BLaER1 treated with 17β-estradiol and CSF1 and Interleukin-3, amounts not matched to agents 10 nM and 100 nM (cell line): ENCODE data around the gene ADAMTS16.

Experiments
- H3K27ac ChIP-seq, 11 experiments: shearing (Covaris generic); formaldehyde crosslinking; 2 replicates each; pipeline ENCODE4 v1.8.1; 2022
- H3K27me3 ChIP-seq, 11 experiments: shearing (Covaris generic); formaldehyde crosslinking; 2 replicates each; pipeline ENCODE4 v1.8.1; 2022
- H3K36me3 ChIP-seq, 11 experiments: shearing (Covaris generic); formaldehyde crosslinking; 2 replicates each; pipeline ENCODE4 v1.8.1; 2022
- H3K4me1 ChIP-seq, 10 experiments: shearing (Covaris generic); formaldehyde crosslinking; 2 replicates each; pipeline ENCODE4 v1.8.1; 2022
- H3K4me2 ChIP-seq, 11 experiments: shearing (Covaris generic); formaldehyde crosslinking; 2 replicates each; pipeline ENCODE4 v1.8.1; 2022
- H3K4me3 ChIP-seq, 10 experiments: shearing (Covaris generic); formaldehyde crosslinking; 2 replicates each; pipeline ENCODE4 v1.8.1; 2022
- H3K9ac ChIP-seq, 11 experiments: shearing (Covaris generic); formaldehyde crosslinking; 2 replicates each; pipeline ENCODE4 v1.8.1; 2022
- H3K9me3 ChIP-seq, 11 experiments: shearing (Covaris generic); formaldehyde crosslinking; replicated peaks in 1 of 11; 2 replicates each; pipeline ENCODE4 v1.8.1; 2022
- H4K20me1 ChIP-seq, 11 experiments: shearing (Covaris generic); formaldehyde crosslinking; 2 replicates each; pipeline ENCODE4 v1.8.1; 2022
- Cebpa-rat ChIP-seq, 11 experiments: shearing (Covaris generic); IDR thresholded peaks; 2 replicates each; pipeline ENCODE4 v1.8.1; 2022

ADAMTS16 gene

GRCh38 chr5:5367739-5368138 is 227.6 kb downstream of the ADAMTS16 start:
- no peaks in the 10 kb centered on the region for H3K36me3 ChIP-seq
- H3K4me1 ChIP-seq: peaks cover 0 to 37% (median 19%) of the 10 kb centered on the region in 10 experiments; a peak in 14 of 20 replicates
- no peak overlapping the region for H3K4me2 ChIP-seq
- no peak for TF ChIP-seq Cebpa-rat (IDR thresholded peaks at IDR 0.05)
- H3K27me3 ChIP-seq: no peaks in the 10 kb centered on the region
- H3K9me3 ChIP-seq: 0 out of 22 replicates have a peak, but pooled peaks cover 0 to under 1% (median 0%) of the 10 kb centered on the region in 11 experiments
- H3K4me3 ChIP-seq: no peak overlapping the region
- H3K27ac ChIP-seq: no peak overlapping the region
- H3K9ac ChIP-seq: no peak overlapping the region
- H4K20me1 ChIP-seq: no peaks in the 10 kb centered on the region

GRCh38 chr5:5369051-5369605 is 229.0 kb downstream of the ADAMTS16 start:
- Histone ChIP-seq H3K4me3 (no peak overlapping the region), H3K36me3 (no peaks in the 10 kb centered on the region), H4K20me1 (no peaks in the 10 kb centered on the region), H3K4me1 (peaks cover 4 to 43% (median 24%) of the 10 kb centered on the region in 10 experiments), H3K9me3 (0 out of 22 replicates have a peak, but pooled peaks cover 0 to 3% (median 0%) of the 10 kb centered on the region in 11 experiments), H3K4me2 (peak overlapping the region in 4 of 11 experiments; percentile 16 to 32 (median 18); a peak in 4 of 22 replicates), H3K9ac (no peak overlapping the region), H3K27ac (no peak overlapping the region), H3K27me3 (no peaks in the 10 kb centered on the region)
- no peak for TF ChIP-seq Cebpa-rat (IDR thresholded peaks at IDR 0.05)
